BE2C (cell line): ENCODE measurements around the gene PLA2G10.
A peak's percentile ranks its signal among the peaks of the same experiment; 100 is the strongest.

Source experiments
- DNase-seq: peaks from one replicate; pipeline ENCODE4 v3.0.0-alpha.2; 2020
- H3K27me3 ChIP-seq: fragments of 250-450 bp; sonication (Bioruptor Pico); 2 replicates; pipeline ENCODE4 v1.5.1; 2020; ENCODE audit warnings: mild to moderate bottlenecking
- H3K36me3 ChIP-seq: fragments of 250-450 bp; sonication (Bioruptor Pico); 2 replicates; pipeline ENCODE4 v1.5.1; 2020; ENCODE audit warnings: mild to moderate bottlenecking
- H3K4me1 ChIP-seq: fragments of 250-450 bp; sonication (Bioruptor Pico); 2 replicates; pipeline ENCODE4 v1.5.1; 2020
- H3K4me3 ChIP-seq: 2 replicates; pipeline ENCODE4 v1.5.1; 2011; ENCODE audit warnings: low read depth, low read length
- H3K9me3 ChIP-seq: fragments of 250-450 bp; sonication (Bioruptor Pico); 2 replicates; pipeline ENCODE4 v1.5.1; 2020
- CTCF ChIP-seq: IDR thresholded peaks from 2 replicates; pipeline ENCODE4 v1.5.1; 2012; ENCODE audit warnings: mild to moderate bottlenecking, low read depth, low read length

The PLA2G10 gene

DNA sequence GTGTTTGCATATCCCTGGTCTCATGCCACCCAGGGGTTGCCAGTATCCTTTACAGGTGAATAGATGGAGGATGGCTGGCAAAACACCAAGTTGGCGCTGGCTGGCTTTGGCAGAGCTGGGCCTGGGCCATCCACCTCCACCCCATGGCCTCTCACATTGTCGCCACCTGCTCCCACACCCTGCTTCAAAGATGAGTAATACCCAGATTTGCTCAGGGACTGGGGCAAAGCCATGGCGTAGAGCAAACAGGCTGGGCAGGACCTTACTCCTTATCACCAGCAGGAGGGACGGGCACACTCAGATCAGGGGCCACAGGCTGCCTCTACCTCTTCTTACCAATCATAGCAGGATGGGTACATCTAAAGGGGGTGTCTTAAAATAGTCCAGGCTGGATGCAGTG is 24.3 kb downstream of the PLA2G10 start:
- no peak overlapping the region for H3K4me3 ChIP-seq
- H3K36me3 ChIP-seq: peaks cover 27% of the 10 kb centered on the region
- no peak for DNase-seq
- H3K4me1 ChIP-seq: no peaks in the 10 kb centered on the region
- no peak for TF ChIP-seq CTCF
- H3K9me3 ChIP-seq: no peaks in the 10 kb centered on the region
- H3K27me3 ChIP-seq: no peaks in the 10 kb centered on the region

- TF ChIP-seq CTCF: no peak
- Histone ChIP-seq H3K9me3 (no peaks in the 10 kb centered on the region), H3K4me1 (no peaks in the 10 kb centered on the region), H3K4me3 (no peak overlapping the region), H3K36me3 (peaks cover 32% of the 10 kb centered on the region), H3K27me3 (no peaks in the 10 kb centered on the region)
- DNase-seq: no peak
Measured at GRCh38 chr16:14668556-14669223, 25.4 kb downstream of the PLA2G10 start.

DNA sequence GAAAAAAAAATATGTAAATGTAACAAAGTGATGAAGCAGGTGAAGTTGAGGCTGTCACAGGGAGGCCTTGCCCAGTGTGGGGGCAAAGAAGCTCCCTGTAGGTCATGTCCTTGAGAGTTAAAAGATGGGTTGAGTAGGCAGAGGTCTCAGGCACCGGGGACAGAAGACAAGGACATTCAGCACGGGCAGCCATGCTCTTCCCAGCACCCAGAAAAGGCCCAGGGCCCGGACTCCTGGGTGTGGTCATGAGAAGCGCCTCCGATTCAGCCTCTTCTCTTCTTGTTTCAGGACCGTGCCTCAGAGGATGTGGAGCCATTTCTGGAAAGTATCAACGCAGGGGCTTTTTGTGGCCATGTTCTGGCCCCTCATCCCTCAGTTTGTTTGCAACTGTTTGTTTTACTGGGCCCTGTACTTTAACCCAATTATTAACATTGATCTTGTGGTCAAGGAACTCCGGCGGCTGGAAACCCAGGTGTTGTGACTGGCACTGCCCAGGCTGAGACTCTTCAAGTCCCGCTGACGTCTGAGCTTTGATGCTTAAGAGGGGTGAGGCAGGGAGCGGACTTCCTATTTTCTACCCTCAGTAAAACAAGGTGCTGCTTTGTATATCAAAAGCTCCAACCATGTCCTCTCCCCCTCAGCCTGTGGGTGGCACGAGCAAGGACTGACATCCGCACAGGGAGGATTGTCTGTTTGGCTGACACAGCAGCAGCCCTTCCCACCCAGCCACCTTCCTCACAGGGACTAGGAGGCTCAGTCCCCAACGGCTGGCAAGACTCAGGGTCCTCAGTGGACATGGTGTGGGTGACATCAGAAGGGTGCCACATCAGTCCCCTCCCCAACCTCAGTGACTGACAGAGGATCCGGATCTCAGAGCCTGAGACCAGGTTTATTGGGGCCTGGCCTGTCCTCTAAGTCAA is 26.5 kb downstream of the PLA2G10 start:
- DNase-seq: no peak
- H3K36me3 ChIP-seq: peaks cover 41% of the 10 kb centered on the region
- no peaks in the 10 kb centered on the region for H3K4me1 ChIP-seq
- H3K27me3 ChIP-seq: no peaks in the 10 kb centered on the region
- TF ChIP-seq CTCF: no peak
- no peak overlapping the region for H3K4me3 ChIP-seq
- no peaks in the 10 kb centered on the region for H3K9me3 ChIP-seq

- peaks cover 63% of the 10 kb centered on the region for H3K36me3 ChIP-seq
- TF ChIP-seq CTCF: no peak
- H3K27me3 ChIP-seq: no peaks in the 10 kb centered on the region
- peak; percentile 67 for DNase-seq
- H3K4me1 ChIP-seq: peaks cover 4% of the 10 kb centered on the region; the same call in 1 of the 2 replicates
- no peak overlapping the region for H3K4me3 ChIP-seq
- H3K9me3 ChIP-seq: no peaks in the 10 kb centered on the region
Measured at GRCh38 chr16:14658063-14658462, 36.0 kb downstream of the PLA2G10 start.

DNA sequence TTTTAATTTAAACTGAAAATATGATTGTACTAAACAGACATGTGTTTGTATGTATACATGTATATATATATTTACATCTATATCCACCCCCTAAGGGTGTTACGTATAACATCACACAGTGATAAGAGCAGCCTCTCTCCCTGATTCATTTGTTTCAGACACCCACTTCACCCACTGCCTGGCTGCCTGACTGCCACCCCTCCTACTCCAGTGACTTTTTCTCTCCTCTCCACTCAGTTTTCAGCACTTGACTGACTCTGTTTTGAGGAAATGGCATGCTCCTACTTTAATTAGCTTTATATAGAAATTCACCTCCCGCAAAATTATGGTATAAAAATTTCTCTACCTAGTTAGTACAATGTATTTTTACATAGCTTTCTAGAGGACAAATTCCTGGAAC is 41.4 kb downstream of the PLA2G10 start:
- H3K4me1 ChIP-seq: no peaks in the 10 kb centered on the region; the same call in 1 of the 2 replicates
- H3K4me3 ChIP-seq: no peak overlapping the region
- no peak for DNase-seq
- TF ChIP-seq CTCF: no peak
- H3K9me3 ChIP-seq: no peaks in the 10 kb centered on the region
- peaks cover 71% of the 10 kb centered on the region for H3K36me3 ChIP-seq
- no peaks in the 10 kb centered on the region for H3K27me3 ChIP-seq

DNA sequence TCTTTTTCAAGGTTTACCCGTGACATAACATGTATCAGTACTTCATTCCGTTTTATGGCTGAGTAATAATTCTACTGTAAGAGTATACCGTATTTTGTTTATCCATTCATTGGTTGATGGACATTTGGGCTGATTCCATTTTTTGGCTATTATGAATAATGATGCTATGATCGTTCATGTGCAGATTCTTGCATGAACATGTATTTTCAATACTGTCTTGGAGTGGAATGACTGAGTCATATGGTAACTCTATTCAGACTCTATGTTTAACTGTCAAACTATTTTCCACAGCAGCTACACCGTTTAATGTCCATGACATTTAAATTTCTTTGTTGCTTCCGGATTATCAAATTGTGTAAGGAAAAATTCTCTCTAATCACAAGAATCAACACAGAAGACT is 43.5 kb downstream of the PLA2G10 start:
- H3K36me3 ChIP-seq: peaks cover 76% of the 10 kb centered on the region
- no peak for DNase-seq
- no peak for TF ChIP-seq CTCF
- H3K4me3 ChIP-seq: no peak overlapping the region
- no peaks in the 10 kb centered on the region for H3K4me1 ChIP-seq
- no peaks in the 10 kb centered on the region for H3K9me3 ChIP-seq
- H3K27me3 ChIP-seq: no peaks in the 10 kb centered on the region
